BLaER1 treated with 17β-estradiol and CSF1 and Interleukin-3, amounts not matched to agents 10 nM and 100 nM (cell line): ENCODE data around the gene DDR2.

Experiments used
- H3K27ac ChIP-seq, 11 experiments: shearing (Covaris generic); formaldehyde crosslinking; 2 replicates each; pipeline ENCODE4 v1.8.1; 2022
- H3K27me3 ChIP-seq, 11 experiments: shearing (Covaris generic); formaldehyde crosslinking; 2 replicates each; pipeline ENCODE4 v1.8.1; 2022
- H3K36me3 ChIP-seq, 11 experiments: shearing (Covaris generic); formaldehyde crosslinking; 2 replicates each; pipeline ENCODE4 v1.8.1; 2022
- H3K4me1 ChIP-seq, 10 experiments: shearing (Covaris generic); formaldehyde crosslinking; 2 replicates each; pipeline ENCODE4 v1.8.1; 2022
- H3K4me2 ChIP-seq, 11 experiments: shearing (Covaris generic); formaldehyde crosslinking; 2 replicates each; pipeline ENCODE4 v1.8.1; 2022
- H3K4me3 ChIP-seq, 10 experiments: shearing (Covaris generic); formaldehyde crosslinking; 2 replicates each; pipeline ENCODE4 v1.8.1; 2022
- H3K9ac ChIP-seq, 11 experiments: shearing (Covaris generic); formaldehyde crosslinking; 2 replicates each; pipeline ENCODE4 v1.8.1; 2022
- H3K9me3 ChIP-seq, 11 experiments: shearing (Covaris generic); formaldehyde crosslinking; replicated peaks in 1 of 11; 2 replicates each; pipeline ENCODE4 v1.8.1; 2022
- H4K20me1 ChIP-seq, 11 experiments: shearing (Covaris generic); formaldehyde crosslinking; 2 replicates each; pipeline ENCODE4 v1.8.1; 2022
- Cebpa-rat ChIP-seq, 11 experiments: shearing (Covaris generic); IDR thresholded peaks; 2 replicates each; pipeline ENCODE4 v1.8.1; 2022

Gene DDR2

GRCh38 chr1:162832470-162832869 lies 200.2 kb downstream of the DDR2 start:
- H3K4me3 ChIP-seq, result no peak overlapping the region
- no peak overlapping the region for H3K9ac ChIP-seq
- no peak for TF ChIP-seq Cebpa-rat (IDR thresholded peaks at IDR 0.05)
- peaks cover 0 to 10% (median 0%) of the 10 kb centered on the region in 10 experiments; a peak in 6 of 20 replicates for H3K4me1 ChIP-seq
- H3K36me3 ChIP-seq, result no peaks in the 10 kb centered on the region
- H3K27me3 ChIP-seq, result no peaks in the 10 kb centered on the region
- H3K9me3 ChIP-seq, result peaks cover 0 to 13% (median 0%) of the 10 kb centered on the region in 11 experiments; a peak in 8 of 22 replicates
- no peak overlapping the region for H3K27ac ChIP-seq
- no peak overlapping the region for H3K4me2 ChIP-seq
- no peaks in the 10 kb centered on the region for H4K20me1 ChIP-seq

GRCh38 chr1:162835157-162835899 lies 203.1 kb downstream of the DDR2 start:
- Histone ChIP-seq H3K4me2 (peak overlapping the region in 5 of 11 experiments; percentile 2 to 30 (median 6); a peak in 7 of 22 replicates), H3K27me3 (no peaks in the 10 kb centered on the region), H3K36me3 (no peaks in the 10 kb centered on the region), H3K4me1 (peaks cover 0 to 10% (median 0%) of the 10 kb centered on the region in 10 experiments; a peak in 6 of 20 replicates), H3K9ac (no peak overlapping the region), H3K9me3 (peaks cover 15 to 34% (median 20%) of the 10 kb centered on the region in 11 experiments), H4K20me1 (no peaks in the 10 kb centered on the region), H3K27ac (no peak overlapping the region), H3K4me3 (no peak overlapping the region)
- TF ChIP-seq Cebpa-rat (IDR thresholded peaks at IDR 0.05), result no peak
